Natural killer cell (primary cell): Measurements from ENCODE around the gene CD226. TPM values are rescaled to one million over a fixed set of nuclear protein-coding genes. Genes with fewer than 3 reads are reported as not detected.

ENCODE experiments used
- ATAC-seq, 3 donors: fragments of 150-1000 bp in 2 of 3; fragments of 200-7000 bp in 1 of 3; cut with Tn5 transposase; 1 replicate in 1 of 3; 2 replicates in 2 of 3; pipeline ENCODE4 v1.10.0; 2021; ENCODE audit warnings: mild to moderate bottlenecking in 2 of 3, moderate library complexity in 2 of 3
- DNase-seq, 2 donors: peaks; one replicate each; pipeline versions ENCODE4 v3.0.0 to v3.0.0-alpha.2; 2013 to 2021; ENCODE audit warnings: mixed read lengths in 1 of 2
- H3K27ac ChIP-seq: one replicate; pipeline ENCODE4 v1.5.1; 2013; ENCODE audit warnings: mild to moderate bottlenecking, low read length
- H3K27me3 ChIP-seq: one replicate; pipeline ENCODE4 v1.6.1; 2013; ENCODE audit warnings: low read length; ENCODE audit not compliant: control insufficient read depth, insufficient read depth
- H3K36me3 ChIP-seq: one replicate; pipeline ENCODE4 v1.6.1; 2013; ENCODE audit warnings: low read length; ENCODE audit not compliant: control insufficient read depth, insufficient read depth
- H3K4me1 ChIP-seq: one replicate; pipeline ENCODE4 v1.6.1; 2013; ENCODE audit warnings: low read length; ENCODE audit not compliant: control insufficient read depth, insufficient read depth
- H3K4me3 ChIP-seq: one replicate; pipeline ENCODE4 v1.5.1; 2013; ENCODE audit warnings: low read length
- H3K9me3 ChIP-seq: one replicate; pipeline ENCODE4 v1.6.1; 2013; ENCODE audit warnings: low read length; ENCODE audit not compliant: control insufficient read depth, insufficient read depth
- H3K27ac Mint-ChIP-seq, 2 donors: one replicate each; pipeline ENCODE4 v1.8.0; 2022; ENCODE audit warnings: mild to moderate bottlenecking in 2 of 2, mixed read lengths in 2 of 2, moderate library complexity in 1 of 2
- H3K27me3 Mint-ChIP-seq, 2 donors: one replicate each; pipeline ENCODE4 v1.8.0; 2022; ENCODE audit warnings: low read depth in 2 of 2, mixed read lengths in 2 of 2
- H3K36me3 Mint-ChIP-seq: one replicate; pipeline ENCODE4 v1.8.0; 2022; ENCODE audit warnings: mixed read lengths
- H3K4me1 Mint-ChIP-seq, 2 donors: one replicate each; pipeline ENCODE4 v1.8.0; 2022; ENCODE audit warnings: mixed read lengths in 2 of 2
- H3K4me3 Mint-ChIP-seq: one replicate; pipeline ENCODE4 v1.8.0; 2022; ENCODE audit warnings: mild to moderate bottlenecking, moderate library complexity, mixed read lengths
- H3K9me3 Mint-ChIP-seq, 2 donors: one replicate each; pipeline ENCODE4 v1.8.0; 2022; ENCODE audit warnings: mixed read lengths in 2 of 2
- WGBS: methylation state at CpG from one replicate; pipeline ENCODE4 v1.1.7; 2013; ENCODE audit warnings: missing lambda C conversion rate; ENCODE audit not compliant: insufficient coverage; 5-methylcytosine and 5-hydroxymethylcytosine counted together
- intact Hi-C: fragments of 100-400 bp; cut with micrococcal nuclease; formaldehyde crosslinking; loops from one replicate; pipeline ENCODE4 v1.14.2; 2022
- total RNA-seq, 4 donors: library from RNA; stranded (reverse); fragments of 120-200 nt in 1 of 4; gene quantifications; one replicate each; pipeline versions ENCODE4 v1.2.3 to v1.2.4, GENCODE V29; 2013 to 2022
- TF ChIP-seq, protein P1 (sequence below): fragments of 200-600 bp; IDR thresholded peaks from one replicate; pipeline ENCODE4 v1.8.0; 2022; ENCODE audit warnings: antibody characterized with exemption

The CD226 gene
- total RNA-seq, 3 donors from 2014 or later (not counting 1 experiment from before 2014, with no cell fraction given), result 151 to 178 (median 162) TPM

DNA sequence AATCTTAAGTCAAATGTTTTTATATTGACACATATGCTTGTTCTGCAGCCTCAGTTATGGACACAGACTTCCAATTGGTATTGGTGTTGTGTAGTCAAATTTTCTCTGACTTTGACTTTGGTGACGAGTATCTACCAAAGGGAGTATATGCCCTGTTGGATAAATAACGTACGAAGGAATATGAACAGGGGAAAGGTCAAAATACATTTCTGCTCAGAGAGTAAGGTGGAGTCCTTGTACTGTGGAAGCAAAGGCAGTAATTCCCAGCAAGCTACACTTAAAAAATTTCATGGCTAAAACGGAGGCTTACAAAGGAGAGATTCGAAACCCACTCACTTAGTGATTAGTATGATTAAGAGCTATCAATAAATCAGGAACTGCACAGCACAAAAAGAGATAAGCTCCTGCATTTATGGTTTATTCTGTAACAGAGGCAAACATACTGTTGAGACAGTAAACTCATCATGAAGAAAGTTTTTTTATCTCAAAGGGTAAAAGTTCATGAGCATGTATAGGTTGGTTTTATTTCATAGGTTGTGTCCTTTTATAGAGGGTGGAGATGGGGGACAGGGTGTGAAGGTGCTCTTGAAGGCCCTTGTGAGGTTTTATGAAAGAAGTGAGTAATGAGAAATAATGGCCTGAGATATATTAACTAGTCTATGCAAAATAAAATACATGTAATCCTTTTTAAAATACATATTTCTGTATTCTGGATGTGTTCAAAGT is 142.7 kb downstream of the CD226 start:
- H3K27me3 Mint-ChIP-seq, result no peaks in the 10 kb centered on the region
- no peaks in the 10 kb centered on the region for H3K36me3 ChIP-seq
- DNase-seq, result no peak
- intact Hi-C loops, result no loop called here
- H3K4me1 ChIP-seq, result no peaks in the 10 kb centered on the region
- H3K36me3 Mint-ChIP-seq, result peaks cover 16% of the 10 kb centered on the region
- no peaks in the 10 kb centered on the region for H3K27me3 ChIP-seq
- no peak for ATAC-seq
- H3K4me1 Mint-ChIP-seq, result peaks cover 1 to 7% of the 10 kb centered on the region in 2 donors
- no peak overlapping the region for H3K4me3 Mint-ChIP-seq
- peaks cover 0 to 2% of the 10 kb centered on the region in 2 donors for H3K9me3 Mint-ChIP-seq
- TF ChIP-seq, protein P1, sequence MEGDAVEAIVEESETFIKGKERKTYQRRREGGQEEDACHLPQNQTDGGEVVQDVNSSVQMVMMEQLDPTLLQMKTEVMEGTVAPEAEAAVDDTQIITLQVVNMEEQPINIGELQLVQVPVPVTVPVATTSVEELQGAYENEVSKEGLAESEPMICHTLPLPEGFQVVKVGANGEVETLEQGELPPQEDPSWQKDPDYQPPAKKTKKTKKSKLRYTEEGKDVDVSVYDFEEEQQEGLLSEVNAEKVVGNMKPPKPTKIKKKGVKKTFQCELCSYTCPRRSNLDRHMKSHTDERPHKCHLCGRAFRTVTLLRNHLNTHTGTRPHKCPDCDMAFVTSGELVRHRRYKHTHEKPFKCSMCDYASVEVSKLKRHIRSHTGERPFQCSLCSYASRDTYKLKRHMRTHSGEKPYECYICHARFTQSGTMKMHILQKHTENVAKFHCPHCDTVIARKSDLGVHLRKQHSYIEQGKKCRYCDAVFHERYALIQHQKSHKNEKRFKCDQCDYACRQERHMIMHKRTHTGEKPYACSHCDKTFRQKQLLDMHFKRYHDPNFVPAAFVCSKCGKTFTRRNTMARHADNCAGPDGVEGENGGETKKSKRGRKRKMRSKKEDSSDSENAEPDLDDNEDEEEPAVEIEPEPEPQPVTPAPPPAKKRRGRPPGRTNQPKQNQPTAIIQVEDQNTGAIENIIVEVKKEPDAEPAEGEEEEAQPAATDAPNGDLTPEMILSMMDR, result no peak
- WGBS, result 96% methylated on average over 4 of the region's 5 CpGs
- no peak overlapping the region for H3K27ac Mint-ChIP-seq
- no peak overlapping the region for H3K4me3 ChIP-seq
- no peaks in the 10 kb centered on the region for H3K9me3 ChIP-seq
- H3K27ac ChIP-seq, result no peak overlapping the region
